ENCODE data around the gene NKIRAS2. TPM values are rescaled to one million over a fixed set of nuclear protein-coding genes. Genes with fewer than 3 reads are reported as not detected.

The NKIRAS2 gene
- total RNA-seq, 6 experiments from 2014 or later: 37.1 to 43.9 (median 40.3) TPM

DNA sequence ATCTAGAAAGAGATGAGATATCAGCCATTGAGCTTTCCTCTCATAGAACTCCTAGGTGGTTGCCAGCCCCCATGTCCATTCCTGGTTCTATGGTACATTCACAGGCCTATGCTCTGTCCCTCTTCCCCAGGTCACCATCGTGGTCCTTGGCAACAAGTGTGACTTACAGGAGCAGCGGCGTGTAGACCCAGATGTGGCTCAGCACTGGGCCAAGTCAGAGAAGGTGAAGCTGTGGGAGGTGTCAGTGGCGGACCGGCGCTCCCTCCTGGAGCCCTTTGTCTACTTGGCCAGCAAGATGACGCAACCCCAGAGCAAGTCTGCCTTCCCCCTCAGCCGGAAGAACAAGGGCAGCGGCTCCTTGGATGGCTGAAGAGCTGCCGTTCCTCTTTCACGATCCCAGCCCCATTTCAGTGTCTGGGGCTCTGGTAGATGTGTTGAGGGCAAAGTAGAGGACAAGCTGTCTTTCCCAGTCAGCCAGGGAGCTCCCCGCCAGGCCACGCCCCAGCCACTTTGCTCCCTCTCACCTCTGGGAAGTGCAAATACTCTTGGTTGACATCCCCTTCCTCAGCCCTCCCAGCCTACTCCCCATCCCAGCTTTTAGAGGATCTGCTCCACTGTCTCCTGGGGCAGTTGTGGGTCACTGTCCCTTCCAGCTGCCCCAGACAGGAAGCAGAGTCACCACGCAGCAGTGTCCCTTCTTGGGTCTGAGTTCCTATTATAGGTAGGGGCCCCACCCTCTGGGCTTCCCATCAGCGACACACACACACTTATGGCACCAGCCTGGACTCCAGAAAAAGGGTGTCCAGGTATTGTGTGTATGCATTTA, 3.8 kb downstream of the NKIRAS2 start:
- Mint-ChIP-seq H3K27ac (peak overlapping the region; percentile 78), H3K4me3 (no peak overlapping the region), H3K4me1 (ENCODE audit: low read depth) (peaks cover 55% of the 10 kb centered on the region), H3K27me3 (ENCODE audit: insufficient read depth) (peaks cover 2% of the 10 kb centered on the region), H3K9me3 (no peaks in the 10 kb centered on the region), H3K36me3 (ENCODE audit: low read depth) (peaks cover 22% of the 10 kb centered on the region)
- no peak for DNase-seq
- TF ChIP-seq, protein P1, sequence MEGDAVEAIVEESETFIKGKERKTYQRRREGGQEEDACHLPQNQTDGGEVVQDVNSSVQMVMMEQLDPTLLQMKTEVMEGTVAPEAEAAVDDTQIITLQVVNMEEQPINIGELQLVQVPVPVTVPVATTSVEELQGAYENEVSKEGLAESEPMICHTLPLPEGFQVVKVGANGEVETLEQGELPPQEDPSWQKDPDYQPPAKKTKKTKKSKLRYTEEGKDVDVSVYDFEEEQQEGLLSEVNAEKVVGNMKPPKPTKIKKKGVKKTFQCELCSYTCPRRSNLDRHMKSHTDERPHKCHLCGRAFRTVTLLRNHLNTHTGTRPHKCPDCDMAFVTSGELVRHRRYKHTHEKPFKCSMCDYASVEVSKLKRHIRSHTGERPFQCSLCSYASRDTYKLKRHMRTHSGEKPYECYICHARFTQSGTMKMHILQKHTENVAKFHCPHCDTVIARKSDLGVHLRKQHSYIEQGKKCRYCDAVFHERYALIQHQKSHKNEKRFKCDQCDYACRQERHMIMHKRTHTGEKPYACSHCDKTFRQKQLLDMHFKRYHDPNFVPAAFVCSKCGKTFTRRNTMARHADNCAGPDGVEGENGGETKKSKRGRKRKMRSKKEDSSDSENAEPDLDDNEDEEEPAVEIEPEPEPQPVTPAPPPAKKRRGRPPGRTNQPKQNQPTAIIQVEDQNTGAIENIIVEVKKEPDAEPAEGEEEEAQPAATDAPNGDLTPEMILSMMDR (IDR thresholded peaks at IDR 0.05): no peak

DNA sequence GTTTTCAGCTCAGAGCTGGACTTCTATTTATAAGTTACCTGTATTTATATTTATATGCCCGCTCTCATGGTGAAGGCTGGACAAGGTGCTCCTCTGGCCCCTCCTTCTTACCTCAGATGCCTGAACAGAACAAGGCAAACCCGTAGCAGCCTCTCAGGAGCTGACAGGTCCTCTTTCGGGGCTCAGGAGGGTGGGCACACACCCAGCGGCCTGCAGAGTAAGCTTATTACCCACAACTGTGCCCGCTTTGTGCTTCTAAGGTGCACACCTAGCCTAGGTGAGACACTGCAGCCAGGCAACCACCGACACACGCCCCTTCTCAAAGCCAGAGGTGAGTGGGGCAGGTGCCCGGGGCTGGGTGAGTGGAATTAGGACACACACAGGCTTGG, 5.3 kb downstream of the NKIRAS2 start:
- Mint-ChIP-seq H3K9me3 (no peaks in the 10 kb centered on the region), H3K36me3 (ENCODE audit: low read depth) (peaks cover 17% of the 10 kb centered on the region), H3K4me3 (peak overlapping the region; percentile 32; the same call in 1 of the 2 replicates), H3K27ac (peak overlapping the region; percentile 78), H3K27me3 (ENCODE audit: insufficient read depth) (peaks cover 2% of the 10 kb centered on the region), H3K4me1 (ENCODE audit: low read depth) (peaks cover 45% of the 10 kb centered on the region)
- TF ChIP-seq, protein P1 (IDR thresholded peaks at IDR 0.05): peak; percentile 68
- no peak for DNase-seq

DNA sequence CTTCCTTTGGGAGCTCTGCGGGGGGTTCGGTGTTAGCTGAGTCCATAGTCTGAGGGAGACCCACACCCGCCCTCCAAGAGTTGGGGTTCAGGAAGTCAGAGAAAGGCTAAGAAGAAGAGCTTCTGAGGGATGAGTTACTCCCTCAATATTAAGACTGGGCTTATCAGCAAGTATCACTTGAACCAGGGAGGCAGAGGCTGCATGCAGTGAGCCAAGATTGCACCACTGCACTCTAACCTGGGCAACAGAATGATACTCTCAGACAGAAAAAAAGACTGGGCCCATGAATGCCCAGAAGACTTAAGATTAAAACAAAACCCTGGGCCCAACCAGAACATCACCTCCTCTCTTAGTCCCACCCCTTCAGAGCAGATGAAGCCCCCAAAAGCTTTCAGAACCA, 6.0 kb downstream of the NKIRAS2 start:
- Mint-ChIP-seq H3K36me3 (ENCODE audit: low read depth) (peaks cover 11% of the 10 kb centered on the region), H3K27ac (peak overlapping the region; percentile 42; the same call in 1 of the 2 replicates), H3K4me1 (ENCODE audit: low read depth) (peaks cover 41% of the 10 kb centered on the region), H3K27me3 (ENCODE audit: insufficient read depth) (peaks cover 6% of the 10 kb centered on the region), H3K9me3 (no peaks in the 10 kb centered on the region), H3K4me3 (no peak overlapping the region)
- no peak for DNase-seq
- TF ChIP-seq, protein P1 (IDR thresholded peaks at IDR 0.05): no peak

DNA sequence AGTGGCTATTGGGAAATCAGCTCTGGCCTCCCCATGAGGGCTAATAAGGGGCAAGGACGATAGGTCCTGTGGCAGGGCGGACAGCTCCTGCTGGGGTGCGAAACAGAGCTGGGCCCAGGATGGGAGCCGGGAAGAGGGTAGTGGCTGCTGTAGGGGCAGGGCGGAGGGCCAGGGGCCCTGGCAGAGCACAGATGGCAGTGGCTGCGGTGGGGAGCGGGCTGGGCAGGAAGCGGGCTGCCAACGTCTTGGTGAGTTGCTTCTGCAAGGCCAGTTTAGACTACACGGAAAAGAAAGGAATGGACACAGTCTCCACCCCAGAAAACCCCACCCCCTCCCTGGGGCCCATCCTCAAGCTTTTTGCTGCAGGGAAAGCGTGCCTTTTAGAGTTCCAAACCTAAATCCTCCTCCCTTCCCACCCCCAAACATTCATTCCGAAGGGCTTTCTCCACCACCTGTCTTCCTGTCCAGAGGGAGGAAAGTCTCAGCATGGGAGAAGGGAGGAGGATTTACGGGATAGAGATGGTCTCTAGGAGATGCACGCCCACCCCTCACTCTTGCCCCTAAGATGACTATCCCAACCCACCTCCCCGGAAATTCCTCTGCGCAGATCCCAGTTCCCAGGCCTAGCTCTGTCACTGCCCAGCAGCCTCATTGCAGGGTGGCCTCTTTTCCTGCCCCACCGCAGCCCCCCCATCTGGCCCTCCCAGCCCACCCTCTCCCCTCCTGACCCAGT, 7.1 kb downstream of the NKIRAS2 start:
- no peak overlapping the region for H3K4me3 Mint-ChIP-seq
- H3K27ac Mint-ChIP-seq: no peak overlapping the region
- DNase-seq: no peak
- TF ChIP-seq, protein P1 (IDR thresholded peaks at IDR 0.05): no peak
- peaks cover 15% of the 10 kb centered on the region for H3K27me3 Mint-ChIP-seq (ENCODE audit: insufficient read depth)
- peaks cover 33% of the 10 kb centered on the region for H3K4me1 Mint-ChIP-seq (ENCODE audit: low read depth)
- no peaks in the 10 kb centered on the region for H3K9me3 Mint-ChIP-seq
- peaks cover 6% of the 10 kb centered on the region for H3K36me3 Mint-ChIP-seq (ENCODE audit: low read depth)

DNA sequence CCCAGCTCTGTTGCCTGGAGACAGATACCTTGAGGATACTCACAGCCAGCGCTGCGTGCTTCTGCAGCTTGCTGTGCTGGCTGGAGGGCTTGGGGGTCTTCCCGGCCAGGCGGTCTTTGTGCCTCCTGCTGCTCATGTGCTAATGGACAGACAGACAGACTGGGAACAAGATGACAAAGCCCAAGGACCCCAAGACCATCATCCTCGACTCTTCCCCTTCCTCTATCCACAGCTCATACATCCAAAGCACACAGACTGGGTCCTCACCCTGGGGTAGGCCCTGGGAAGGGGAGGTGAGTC, 7.7 kb downstream of the NKIRAS2 start:
- Mint-ChIP-seq H3K4me3 (no peak overlapping the region), H3K27me3 (ENCODE audit: insufficient read depth) (peaks cover 15% of the 10 kb centered on the region), H3K36me3 (ENCODE audit: low read depth) (peaks cover 6% of the 10 kb centered on the region; the same call in 1 of the 2 replicates), H3K9me3 (no peaks in the 10 kb centered on the region), H3K27ac (no peak overlapping the region), H3K4me1 (ENCODE audit: low read depth) (peaks cover 33% of the 10 kb centered on the region)
- no peak for DNase-seq
- TF ChIP-seq, protein P1 (IDR thresholded peaks at IDR 0.05): no peak

Measured in HFFc6 (cell line).